Jurkat, Clone E6-1 (cell line): Measurements from ENCODE around the gene SMYD3.

ENCODE experiments used
- DNase-seq: peaks from one replicate; pipeline ENCODE4 v3.0.0-alpha.2; 2011; ENCODE audit warnings: low read depth, low spot score
- H3K4me3 ChIP-seq: 2 replicates; pipeline ENCODE4 v1.5.1; 2011; ENCODE audit warnings: mild to moderate bottlenecking, low read length, control low read depth, moderate library complexity

Gene SMYD3

DNA sequence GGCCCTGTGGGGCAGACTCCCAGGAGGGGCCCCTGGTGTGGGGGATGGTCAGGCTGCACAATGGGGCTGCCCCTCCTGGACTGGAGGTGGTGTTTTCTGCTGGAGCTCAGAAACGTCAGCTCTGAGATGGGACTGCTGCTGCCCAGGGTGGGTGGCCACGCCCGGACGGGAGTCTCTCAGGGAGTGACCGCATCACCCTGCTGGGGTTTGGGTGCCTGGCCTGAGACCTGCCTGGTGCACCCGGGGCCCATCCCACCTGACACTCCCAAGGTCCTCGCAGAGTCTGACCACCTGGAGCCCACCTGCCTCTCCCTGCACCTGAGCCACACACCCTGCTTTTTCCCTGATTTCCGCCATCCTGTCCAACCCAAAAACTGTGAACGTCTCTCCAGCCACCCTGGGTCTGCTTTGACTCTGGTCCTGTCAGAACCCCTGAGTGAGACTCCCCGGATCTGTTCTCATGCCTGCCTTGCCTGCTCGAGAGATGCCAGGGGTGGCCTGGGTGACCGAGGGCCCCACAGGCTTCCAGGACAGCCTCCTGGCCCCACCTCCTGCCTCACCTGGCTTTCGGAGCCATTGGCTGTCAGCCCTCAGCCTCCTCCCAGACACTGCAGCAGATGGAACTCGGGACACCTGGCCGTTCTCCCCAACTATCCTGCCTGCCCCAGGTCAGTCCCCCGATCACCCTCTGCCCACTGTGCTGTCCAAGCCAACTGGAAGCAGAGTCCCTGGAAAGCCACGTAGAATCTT is 11.6 kb upstream of the SMYD3 start:
- no peak for DNase-seq
- no peak overlapping the region for H3K4me3 ChIP-seq

- no peak for DNase-seq
These were observed 10.3 kb upstream of the SMYD3 start for GRCh38 chr1:246517391-246517790.

DNA sequence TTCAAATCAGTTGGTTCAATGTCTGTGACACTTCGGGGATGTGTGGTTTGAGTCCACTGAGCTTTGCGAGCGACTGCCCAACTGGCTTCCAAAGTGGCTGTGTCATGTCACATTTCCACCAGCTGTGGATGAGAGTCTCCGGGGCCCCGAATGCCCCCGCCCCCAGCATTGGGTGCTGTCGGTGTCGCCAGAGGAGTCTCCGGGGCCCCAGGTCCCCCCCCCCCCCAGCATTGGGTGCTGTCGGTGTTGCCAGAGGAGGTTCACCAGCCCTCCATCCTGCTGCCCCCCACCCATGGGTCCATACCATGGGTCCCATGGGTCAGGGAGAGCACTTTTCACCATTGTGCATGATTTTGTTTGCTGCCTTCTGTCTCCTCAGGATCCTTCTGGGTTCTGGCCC is 9.0 kb upstream of the SMYD3 start:
- no peak for DNase-seq
- no peak overlapping the region for H3K4me3 ChIP-seq

More at GRCh38 chr1:246517391-246517790, 10.3 kb upstream of the SMYD3 start:
- no peak overlapping the region for H3K4me3 ChIP-seq

DNA sequence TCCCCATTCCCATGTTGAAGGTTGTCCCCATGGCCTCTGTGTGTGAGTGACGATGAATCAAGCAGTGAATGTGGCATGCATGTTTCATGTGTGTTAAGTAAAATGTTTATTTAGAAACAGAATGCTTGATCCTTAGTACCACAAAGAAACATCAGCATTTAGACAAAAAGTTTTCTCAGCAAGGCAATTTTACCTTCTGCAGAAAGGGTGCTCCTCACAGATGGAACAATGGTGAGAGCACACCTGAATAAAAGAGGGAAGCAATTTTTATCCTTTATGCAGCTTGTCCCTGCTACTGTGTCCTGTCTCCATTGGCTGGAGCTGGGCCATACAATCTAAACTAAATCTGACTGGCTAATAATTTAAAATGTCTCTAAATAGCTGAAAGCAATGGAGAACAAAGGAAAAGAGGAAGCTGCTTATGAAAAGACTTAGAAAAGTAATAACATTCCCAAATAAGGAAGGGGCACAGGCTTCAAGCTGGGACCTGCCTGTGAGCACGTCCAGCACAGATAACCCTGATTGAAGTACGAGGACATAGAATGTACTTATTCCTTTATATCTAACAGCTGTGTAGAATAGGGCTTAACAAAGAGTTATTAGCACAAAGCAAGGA is 8.4 kb upstream of the SMYD3 start:
- no peak overlapping the region for H3K4me3 ChIP-seq
- DNase-seq, result no peak

GRCh38 chr1:246513619-246514343 is 6.7 kb upstream of the SMYD3 start:
- DNase-seq, result no peak
- H3K4me3 ChIP-seq, result no peak overlapping the region

GRCh38 chr1:246513041-246513440 is 6.0 kb upstream of the SMYD3 start:
- no peak overlapping the region for H3K4me3 ChIP-seq
- no peak for DNase-seq

DNA sequence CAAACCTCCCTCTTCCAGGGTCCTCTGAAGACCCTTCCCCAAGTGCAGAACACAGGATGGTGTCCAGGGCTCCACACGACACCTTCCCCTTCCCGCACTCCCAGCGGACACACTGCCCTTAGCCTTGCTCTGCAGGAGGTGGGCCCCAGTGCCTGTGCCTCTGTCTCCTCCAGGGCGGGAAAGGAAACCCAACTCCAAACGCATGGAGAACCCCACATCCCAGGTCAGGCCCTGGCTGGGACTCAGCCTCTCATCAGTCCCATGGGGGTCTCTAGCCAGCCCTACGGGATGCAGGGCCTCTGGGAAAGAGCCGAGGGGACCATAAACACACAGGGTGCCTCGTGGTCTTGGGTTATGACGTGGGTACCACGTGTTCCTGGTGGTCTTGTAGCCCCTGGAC is 5.6 kb upstream of the SMYD3 start:
- DNase-seq, result no peak
- no peak overlapping the region for H3K4me3 ChIP-seq

DNA sequence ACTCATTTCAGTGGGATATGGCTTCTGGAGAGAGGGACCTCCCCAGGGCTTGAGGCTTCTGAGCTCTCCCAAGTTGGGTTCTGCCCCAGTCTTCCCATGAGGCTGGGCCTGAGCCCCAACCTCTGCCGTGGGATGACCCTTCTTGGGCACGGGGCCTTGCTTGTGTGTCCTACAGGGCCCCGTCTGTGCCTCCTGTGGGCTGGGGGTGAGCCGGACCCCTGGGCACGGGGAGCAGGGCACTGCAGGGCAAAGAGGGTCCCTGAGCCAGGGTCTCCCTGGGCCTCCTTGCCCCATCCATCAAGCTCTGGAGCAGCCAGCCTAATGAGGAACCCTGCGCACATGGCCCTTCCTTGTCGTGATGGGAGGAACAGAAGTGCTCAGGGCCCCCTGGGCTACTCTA is 5.2 kb upstream of the SMYD3 start:
- DNase-seq, result no peak
- no peak overlapping the region for H3K4me3 ChIP-seq

DNA sequence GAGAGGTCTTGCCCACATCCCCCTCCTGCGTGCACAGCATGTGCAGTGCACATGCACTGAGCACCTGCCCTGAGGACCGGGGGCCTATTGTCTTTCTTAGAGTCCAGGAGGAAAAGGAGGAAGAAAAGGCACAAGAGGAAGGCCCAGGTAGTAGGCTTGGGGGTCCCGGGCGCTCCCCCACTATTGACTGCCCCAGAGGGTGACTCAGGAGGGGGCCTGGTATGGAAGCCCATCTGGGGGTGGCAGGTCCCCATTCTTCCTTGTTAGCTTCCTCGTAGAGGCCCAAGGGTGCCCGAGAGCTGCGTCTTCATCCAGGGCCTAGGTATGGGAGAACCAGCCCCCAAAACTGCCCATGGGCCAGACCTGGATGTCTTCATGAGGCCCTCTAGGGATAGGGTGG is 4.1 kb upstream of the SMYD3 start:
- no peak for DNase-seq
- H3K4me3 ChIP-seq, result no peak overlapping the region

DNA sequence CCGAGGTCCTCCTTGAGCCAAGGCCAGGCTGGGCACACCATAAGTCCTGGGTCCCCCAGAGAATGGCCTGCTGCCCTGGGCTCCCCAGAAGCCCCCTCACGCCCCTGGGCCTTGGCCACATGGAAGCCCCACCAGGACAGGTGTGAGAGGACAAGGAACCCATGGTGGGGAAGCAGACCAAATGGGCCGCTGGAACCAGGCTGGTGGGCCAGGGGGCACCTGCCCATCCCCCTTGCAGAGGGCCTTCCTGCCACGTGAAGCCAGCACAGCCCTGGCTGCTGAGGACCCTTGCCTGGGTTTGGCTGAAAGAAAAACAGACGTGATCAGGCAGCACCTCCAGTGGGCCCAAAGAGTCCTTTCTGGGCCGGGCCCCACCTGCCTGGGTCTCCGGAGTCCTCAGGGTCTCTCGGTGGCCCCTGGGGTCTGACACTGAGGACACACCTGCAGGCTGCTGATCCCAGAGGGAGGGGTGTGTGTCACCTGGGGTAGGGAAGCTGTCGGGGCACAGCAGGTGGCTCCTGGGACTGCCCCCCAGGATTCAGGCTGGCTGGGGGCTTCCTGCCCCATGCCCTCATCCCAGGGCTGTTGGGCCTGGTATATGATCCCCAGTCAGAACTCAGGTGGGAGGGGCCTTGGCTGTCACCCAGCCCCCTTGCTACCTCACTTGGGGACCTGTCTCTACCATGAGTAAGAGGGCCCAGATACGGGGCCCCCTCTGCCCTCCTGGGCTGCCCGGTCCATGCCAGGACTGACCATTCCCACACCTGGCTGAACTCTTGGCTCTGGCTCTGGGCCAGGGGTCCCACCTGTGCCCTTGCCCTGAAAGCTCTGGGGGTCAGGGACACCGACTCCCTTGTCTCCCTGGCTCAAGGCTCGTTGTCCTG is 3.3 kb upstream of the SMYD3 start:
- no peak for DNase-seq
- no peak overlapping the region for H3K4me3 ChIP-seq

GRCh38 chr1:246508897-246509688 is 2.0 kb upstream of the SMYD3 start:
- H3K4me3 ChIP-seq, result no peak overlapping the region
- DNase-seq, result no peak

- peak overlapping the region; percentile 84 for H3K4me3 ChIP-seq
- no peak for DNase-seq
These were observed 759 bp downstream of the SMYD3 start for GRCh38 chr1:246506367-246506673.

DNA sequence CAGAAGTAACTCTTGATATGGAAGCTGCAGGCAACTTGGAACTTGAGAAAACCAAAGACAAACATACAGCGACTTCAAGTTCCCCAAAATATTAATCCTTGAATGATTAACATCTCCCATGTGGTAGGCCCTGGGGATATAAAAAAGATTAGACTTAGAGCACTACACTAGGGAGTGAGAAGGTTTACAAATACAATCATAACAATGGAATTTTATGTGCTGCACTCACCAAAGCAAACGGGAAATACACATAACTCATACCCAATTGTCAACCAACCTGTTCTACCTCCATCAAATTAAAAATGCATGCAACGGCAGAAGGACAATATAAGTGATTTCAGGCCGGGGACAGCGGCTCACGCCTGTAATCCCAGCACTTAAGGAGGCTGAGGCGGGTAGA is 3.7 kb downstream of the SMYD3 start:
- H3K4me3 ChIP-seq, result no peak overlapping the region

DNA sequence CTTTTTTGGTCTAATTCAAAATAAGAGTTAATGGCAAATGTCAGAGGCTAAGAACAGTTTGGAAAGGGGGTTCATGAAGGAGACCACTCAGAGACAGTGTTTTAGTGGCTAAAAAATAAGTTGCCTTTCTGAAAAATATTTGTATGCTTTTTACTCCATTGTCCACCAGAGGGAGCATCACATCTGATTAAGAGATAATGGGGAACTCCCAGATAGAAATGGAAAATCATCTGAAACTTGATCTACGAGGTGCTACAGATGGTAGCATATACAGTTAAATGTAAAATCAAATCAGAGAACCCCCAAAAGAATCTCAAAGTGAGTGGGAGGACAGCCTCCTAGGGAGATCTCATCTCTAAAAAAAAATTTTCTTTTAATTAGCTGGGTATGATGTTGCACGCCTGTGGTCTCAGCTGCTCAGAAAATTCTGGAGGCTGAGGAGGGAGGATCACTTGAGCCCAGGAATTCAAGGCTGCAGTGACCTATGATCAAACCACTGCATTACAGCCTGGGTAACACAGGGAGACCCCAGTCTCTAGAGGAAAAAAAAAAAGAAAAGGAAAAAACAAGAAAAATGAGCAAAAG is 9.7 kb downstream of the SMYD3 start:
- DNase-seq, result peak; percentile 77

More for the DNA sequence above, 3.7 kb downstream of the SMYD3 start:
- DNase-seq, result no peak

DNA sequence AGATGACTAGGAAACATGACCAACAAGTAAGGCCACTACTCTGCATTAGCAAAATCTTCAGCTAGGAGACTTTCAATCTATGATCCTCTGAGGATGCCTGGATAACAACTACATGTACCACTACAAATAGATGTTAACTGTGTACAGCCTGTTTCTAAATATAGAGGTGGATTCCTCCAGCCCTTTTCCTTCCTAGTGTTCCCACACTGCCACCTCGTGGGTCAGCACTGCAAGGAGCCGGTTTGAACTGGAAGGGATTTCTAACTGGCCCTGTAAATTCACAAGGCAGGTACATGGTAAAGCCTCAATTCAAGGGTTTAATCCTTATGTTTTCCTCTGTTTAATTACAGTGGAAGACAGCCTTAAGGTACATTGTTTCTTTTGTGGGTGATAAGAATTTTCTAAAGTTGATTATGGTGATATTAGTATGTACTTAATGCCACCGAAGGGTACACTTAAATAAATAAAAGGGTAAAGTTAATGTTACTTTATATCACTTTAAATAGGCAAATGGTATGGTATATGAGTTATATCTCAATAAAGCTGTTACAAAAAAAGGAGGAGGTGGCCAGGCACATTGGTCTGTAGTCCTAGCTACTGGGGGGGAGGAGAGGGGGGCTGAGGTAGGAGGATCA is 14.4 kb downstream of the SMYD3 start:
- no peak overlapping the region for H3K4me3 ChIP-seq
- DNase-seq, result no peak

More for the DNA sequence above, 9.7 kb downstream of the SMYD3 start:
- H3K4me3 ChIP-seq, result no peak overlapping the region

DNA sequence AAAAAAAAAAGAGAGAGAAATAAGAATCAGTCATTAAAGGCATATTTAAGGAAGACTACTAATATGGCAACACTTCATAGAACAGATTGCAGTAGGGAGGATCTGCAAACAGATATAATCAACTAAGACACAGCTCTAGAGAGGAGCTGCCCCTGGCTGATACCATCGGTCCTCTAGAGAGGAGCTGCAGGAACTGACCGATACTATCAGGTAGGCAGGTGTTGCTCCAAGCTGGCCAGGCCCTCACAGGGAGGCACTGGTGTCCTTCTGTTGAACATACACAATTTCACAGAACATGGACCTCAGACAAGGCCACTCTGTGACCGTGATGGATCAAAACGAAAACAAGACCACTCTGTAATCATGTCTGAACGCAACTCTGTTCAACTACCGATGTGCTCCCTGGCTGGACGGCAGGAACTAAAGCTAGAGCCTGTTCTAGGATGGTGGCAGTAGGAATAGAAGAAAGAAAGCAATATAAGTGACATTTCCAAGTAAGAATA is 15.5 kb downstream of the SMYD3 start:
- no peak for DNase-seq
- H3K4me3 ChIP-seq, result no peak overlapping the region

DNA sequence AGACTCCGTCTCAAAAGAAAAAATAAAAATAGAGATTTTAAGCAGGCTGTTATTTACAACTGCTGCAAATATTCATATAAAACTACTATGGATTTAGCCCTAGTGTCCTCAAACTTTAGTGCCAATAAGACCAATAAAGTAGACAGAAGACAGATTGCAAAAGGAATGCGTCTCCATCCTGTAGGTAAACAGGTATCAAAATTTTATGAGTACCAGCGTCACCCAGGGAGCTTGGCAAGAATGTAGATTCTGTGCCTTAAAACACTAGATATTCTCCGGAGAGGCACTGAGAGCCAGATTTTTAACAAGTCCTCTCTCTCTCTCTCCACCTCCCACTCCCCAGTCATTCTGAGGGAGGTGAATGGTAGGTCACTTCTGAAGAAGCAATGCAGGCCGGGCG is 18.4 kb downstream of the SMYD3 start:
- DNase-seq, result no peak
- H3K4me3 ChIP-seq, result no peak overlapping the region

GRCh38 chr1:246483569-246483933 is 23.5 kb downstream of the SMYD3 start:
- no peak for DNase-seq
- H3K4me3 ChIP-seq, result no peak overlapping the region
